Chondrocyte (in vitro differentiated cells): ENCODE measurements around the gene FAM163A. TPM values are rescaled to one million over a fixed set of nuclear protein-coding genes. Genes with fewer than 3 reads are reported as not detected.

Experiments used
- DNase-seq: peaks from one replicate; pipeline ENCODE4 v3.0.0; 2021; ENCODE audit warnings: mixed read lengths, low spot score
- H3K27ac Mint-ChIP-seq: one replicate; pipeline ENCODE4 v1.8.0; 2021; ENCODE audit warnings: mild to moderate bottlenecking, moderate library complexity, mixed read lengths; ENCODE audit not compliant: unreplicated experiment
- H3K27me3 Mint-ChIP-seq: 2 replicates; pipeline ENCODE4 v1.8.0; 2021; ENCODE audit warnings: low read depth, mixed read lengths
- H3K36me3 Mint-ChIP-seq: 2 replicates; pipeline ENCODE4 v1.8.0; 2021; ENCODE audit warnings: low read depth, mixed read lengths
- H3K4me1 Mint-ChIP-seq: 2 replicates; pipeline ENCODE4 v1.8.0; 2021; ENCODE audit warnings: low read depth, mild to moderate bottlenecking, mixed read lengths
- H3K4me3 Mint-ChIP-seq: one replicate; pipeline ENCODE4 v1.8.0; 2021; ENCODE audit warnings: mild to moderate bottlenecking, moderate library complexity, mixed read lengths; ENCODE audit not compliant: unreplicated experiment
- H3K9me3 Mint-ChIP-seq: 2 replicates; pipeline ENCODE4 v1.8.0; 2021; ENCODE audit warnings: low read depth, mixed read lengths
- CTCF ChIP-seq: fragments of 200-600 bp; sonication (generic); IDR thresholded peaks from 2 replicates; pipeline ENCODE4 v1.5.0; 2021; ENCODE audit warnings: antibody characterized with exemption, mild to moderate bottlenecking, moderate library complexity
- total RNA-seq: library from RNA; stranded (reverse); gene quantifications from 3 replicates; pipeline ENCODE4 v1.2.1, GENCODE V29; 2021

The FAM163A gene
- total RNA-seq, 1 donor from 2014 or later: not detected

GRCh38 chr1:179773264-179773663 is 30.2 kb downstream of the FAM163A start:
- H3K36me3 Mint-ChIP-seq: no peaks in the 10 kb centered on the region
- DNase-seq: no peak
- TF ChIP-seq CTCF: no peak
- peaks cover 16% of the 10 kb centered on the region for H3K27me3 Mint-ChIP-seq
- peaks cover 8% of the 10 kb centered on the region for H3K9me3 Mint-ChIP-seq
- H3K4me3 Mint-ChIP-seq: no peak overlapping the region
- no peaks in the 10 kb centered on the region for H3K4me1 Mint-ChIP-seq
- H3K27ac Mint-ChIP-seq: no peak overlapping the region

DNA sequence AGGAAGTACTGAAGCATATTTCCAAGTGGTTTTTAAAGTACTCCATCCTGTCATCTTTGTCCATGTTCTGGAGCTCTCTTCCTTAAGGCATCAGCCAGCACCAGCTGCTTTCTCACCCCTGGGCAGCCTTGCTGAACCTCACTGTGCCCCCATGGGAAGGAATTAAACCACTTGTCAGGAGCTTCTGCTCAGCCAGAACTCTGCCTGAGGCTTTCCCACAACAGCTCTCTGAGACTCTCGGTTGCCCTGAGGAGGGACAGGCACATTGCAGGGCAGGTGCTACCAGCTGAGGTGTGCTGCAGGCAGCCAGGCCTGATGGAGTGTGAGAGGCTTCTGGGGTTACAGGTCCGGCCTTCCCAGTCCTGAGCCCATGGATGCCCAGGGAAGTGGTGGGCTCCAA is 30.9 kb downstream of the FAM163A start:
- DNase-seq: no peak
- peaks cover 23% of the 10 kb centered on the region for H3K27me3 Mint-ChIP-seq
- no peaks in the 10 kb centered on the region for H3K36me3 Mint-ChIP-seq
- no peak overlapping the region for H3K4me3 Mint-ChIP-seq
- H3K27ac Mint-ChIP-seq: no peak overlapping the region
- H3K4me1 Mint-ChIP-seq: no peaks in the 10 kb centered on the region
- H3K9me3 Mint-ChIP-seq: peaks cover 6% of the 10 kb centered on the region
- no peak for TF ChIP-seq CTCF

- Mint-ChIP-seq H3K9me3 (peaks cover 6% of the 10 kb centered on the region), H3K4me1 (no peaks in the 10 kb centered on the region), H3K27ac (no peak overlapping the region), H3K36me3 (no peaks in the 10 kb centered on the region), H3K4me3 (no peak overlapping the region), H3K27me3 (peaks cover 23% of the 10 kb centered on the region)
- no peak for TF ChIP-seq CTCF
- no peak for DNase-seq
Measured at GRCh38 chr1:179774566-179774965, 31.5 kb downstream of the FAM163A start.

DNA sequence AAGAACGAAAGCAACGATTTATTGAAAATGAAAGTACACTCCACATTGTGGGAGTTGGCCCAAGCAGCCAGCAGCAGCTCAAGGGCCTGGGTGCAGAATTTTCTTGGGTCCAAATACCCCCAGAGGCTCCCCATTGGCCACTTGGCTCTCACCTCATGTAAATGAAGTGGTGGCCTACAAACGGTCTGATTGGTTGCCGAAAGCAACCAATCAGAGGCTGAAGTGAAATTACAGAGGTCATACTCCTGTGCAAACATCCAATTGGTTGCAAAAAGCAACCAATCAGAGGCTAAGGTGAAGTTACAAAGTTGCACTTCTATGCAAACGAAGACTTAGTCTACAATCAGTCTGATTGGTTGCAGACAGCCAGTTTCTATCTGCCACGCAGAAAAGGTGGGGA is 31.9 kb downstream of the FAM163A start:
- no peak for DNase-seq
- peaks cover 22% of the 10 kb centered on the region for H3K27me3 Mint-ChIP-seq
- H3K4me1 Mint-ChIP-seq: no peaks in the 10 kb centered on the region
- H3K36me3 Mint-ChIP-seq: no peaks in the 10 kb centered on the region
- no peak overlapping the region for H3K4me3 Mint-ChIP-seq
- no peak overlapping the region for H3K27ac Mint-ChIP-seq
- H3K9me3 Mint-ChIP-seq: peaks cover 6% of the 10 kb centered on the region
- TF ChIP-seq CTCF: no peak

DNA sequence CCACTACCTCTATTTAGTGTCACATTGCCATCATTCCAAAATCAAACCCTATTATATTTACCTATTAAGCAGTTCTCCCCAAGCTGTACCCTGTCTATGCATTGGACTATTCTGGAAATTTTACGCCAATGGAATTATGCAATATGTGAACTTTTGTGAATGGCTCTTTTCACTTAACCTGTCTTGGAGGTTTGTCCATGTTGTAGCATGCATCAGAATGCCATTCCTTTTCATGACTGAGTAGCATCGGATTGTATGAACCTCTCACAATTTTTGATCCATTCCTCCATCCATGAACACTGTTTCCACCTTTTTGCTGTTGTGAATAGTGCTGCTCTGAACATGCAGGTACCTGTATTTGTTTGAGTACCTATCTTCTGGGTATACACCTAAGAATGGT is 33.7 kb downstream of the FAM163A start:
- Mint-ChIP-seq H3K9me3 (peaks cover 6% of the 10 kb centered on the region), H3K4me1 (no peaks in the 10 kb centered on the region), H3K36me3 (no peaks in the 10 kb centered on the region), H3K27me3 (peaks cover 20% of the 10 kb centered on the region), H3K27ac (no peak overlapping the region), H3K4me3 (no peak overlapping the region)
- no peak for TF ChIP-seq CTCF
- no peak for DNase-seq
